GM18511 (cell line): Measurements from ENCODE around the gene BRD3OS.
A peak's percentile ranks its signal among the peaks of the same experiment; 100 is the strongest.
"Not testable (repeated sequence)": the region's sequence is repeated elsewhere in the genome, so short reads cannot be mapped to it uniquely, and the experiment has no call there.

Experiments
- ATAC-seq: cut with Tn5 transposase; IDR thresholded peaks from one replicate; pipeline ENCODE4 v1.9.1; 2021; ENCODE audit warnings: mild to moderate bottlenecking, moderate library complexity; ENCODE audit not compliant: unreplicated experiment

BRD3OS gene

DNA sequence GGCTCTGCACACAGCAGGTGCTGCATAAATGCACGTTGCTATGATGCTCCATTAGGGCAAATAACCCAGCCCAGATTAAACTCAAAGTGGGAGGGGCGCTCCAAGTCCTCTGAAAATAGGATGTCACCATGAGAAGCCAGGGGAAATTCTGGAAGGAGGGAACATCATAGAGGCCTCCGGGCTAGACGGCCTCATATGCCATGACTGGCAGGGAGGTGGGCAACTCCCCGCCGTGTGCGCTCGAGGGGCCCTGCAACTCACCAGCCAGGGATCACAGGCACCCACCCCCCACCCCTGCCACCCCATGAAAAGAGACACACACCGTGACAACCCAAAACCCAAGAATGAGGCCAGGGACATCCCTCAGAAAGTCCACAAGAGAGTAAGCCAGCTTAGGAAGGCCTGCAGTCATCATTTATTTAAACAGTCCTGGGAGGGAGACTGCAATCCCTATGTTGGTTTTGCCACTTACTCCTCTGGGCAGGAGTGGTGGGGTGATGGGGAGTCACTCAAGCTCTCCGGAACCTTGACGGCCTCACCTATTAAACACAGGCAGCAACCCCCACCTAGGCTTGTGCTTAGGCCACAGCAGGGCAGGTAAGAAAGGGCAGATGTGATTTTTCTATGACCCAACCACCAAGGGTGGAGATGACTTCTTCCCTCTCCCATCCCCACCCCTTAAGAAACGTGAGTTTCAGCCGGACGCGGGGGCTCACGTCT is 37.2 kb upstream of the BRD3OS start:
- ATAC-seq = no peak

DNA sequence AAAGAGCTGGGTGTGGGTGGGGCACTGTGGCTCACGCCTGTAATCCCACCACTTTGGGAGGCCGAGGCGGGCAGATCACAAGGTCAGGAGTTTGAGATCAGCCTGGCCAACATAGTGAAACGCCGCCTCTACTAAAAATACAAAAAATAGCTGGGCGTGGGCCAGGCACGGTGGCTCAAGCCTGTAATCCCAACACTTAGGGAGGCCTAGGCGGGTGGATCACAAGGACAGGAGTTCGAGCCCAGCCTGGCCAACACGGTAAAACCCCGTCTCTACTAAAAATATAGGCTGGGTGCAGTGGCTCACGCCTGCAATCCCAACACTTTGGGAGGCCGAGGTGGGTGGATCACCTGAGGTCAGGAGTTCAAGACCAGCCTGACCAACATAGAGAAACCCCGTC is 36.5 kb upstream of the BRD3OS start:
- ATAC-seq = not testable (repeated sequence)

DNA sequence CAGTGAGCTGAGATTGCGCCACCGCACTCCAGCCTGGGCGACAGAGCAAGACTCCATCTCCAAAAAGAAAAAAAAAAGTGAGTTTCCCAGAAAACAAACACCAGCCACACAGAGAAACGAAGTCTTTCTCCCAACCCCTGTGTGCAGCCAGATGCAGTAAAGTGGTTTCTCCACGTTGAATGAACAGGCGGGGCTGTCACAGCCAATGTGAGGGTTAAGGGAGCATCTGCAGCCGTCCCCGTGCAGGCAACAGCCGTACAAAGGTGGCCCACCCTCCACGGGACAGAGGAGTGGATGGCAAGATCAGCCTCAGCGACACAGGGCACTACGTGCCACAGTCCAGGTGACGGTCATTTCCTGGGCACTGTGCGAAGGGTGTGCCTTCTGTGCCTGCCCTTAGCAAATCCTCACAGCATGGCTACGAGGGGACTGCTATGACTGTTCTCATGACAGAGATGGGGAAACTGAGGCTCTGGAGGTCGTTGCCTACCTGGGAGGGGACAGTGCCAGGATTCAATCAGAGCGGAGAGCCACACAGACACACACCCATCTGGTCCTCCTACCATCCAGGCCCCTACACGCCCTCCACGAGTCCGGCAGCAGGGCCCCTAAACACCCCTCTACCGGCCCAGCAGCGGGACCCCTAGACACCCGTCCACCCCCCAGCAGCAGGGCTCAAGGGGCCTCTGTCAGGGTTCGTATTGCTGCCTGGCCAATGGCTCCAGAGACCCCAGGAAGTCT is 35.5 kb upstream of the BRD3OS start:
- ATAC-seq = no peak

DNA sequence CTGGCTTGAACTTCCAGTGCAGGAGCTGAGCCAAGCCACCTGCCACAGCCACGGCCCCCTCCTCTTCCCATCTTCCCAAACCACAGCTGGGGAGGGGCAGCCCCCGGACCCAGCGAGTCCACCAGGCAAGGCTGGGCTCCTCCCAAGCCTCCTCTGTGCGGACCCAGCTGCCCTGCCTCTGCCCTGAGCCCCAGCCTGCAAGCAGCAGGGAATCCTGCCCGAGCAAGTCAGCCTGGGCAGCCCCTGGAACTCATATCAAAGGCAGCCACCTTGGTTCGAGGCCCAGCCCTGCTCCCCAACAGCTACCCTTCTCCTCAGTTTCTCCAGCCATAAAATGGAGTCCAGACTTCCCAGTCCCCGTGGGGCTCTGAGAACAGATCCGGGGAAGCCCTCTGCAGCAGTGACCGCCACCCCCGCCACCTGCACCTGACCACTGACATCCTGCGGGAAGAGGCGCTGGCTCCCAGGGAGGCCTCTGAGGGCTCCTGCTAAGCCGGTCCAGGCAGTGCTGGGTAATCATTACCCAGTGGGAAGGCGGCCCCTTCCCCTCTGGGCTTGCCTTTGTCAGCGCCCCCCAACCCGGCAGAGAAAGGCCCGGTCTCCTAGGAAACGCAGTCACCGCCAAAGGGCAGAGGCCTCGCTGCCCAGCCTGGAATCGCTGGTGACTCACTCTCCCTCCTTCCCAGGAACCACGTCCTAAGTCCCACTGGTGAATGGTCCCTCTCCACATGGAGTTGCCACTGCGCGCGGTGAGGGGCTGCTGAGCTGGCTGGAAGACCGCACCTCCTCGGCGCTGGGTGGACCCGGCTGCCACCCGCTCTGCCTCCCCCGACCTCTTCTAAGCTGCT is 34.7 kb upstream of the BRD3OS start:
- ATAC-seq = no peak

DNA sequence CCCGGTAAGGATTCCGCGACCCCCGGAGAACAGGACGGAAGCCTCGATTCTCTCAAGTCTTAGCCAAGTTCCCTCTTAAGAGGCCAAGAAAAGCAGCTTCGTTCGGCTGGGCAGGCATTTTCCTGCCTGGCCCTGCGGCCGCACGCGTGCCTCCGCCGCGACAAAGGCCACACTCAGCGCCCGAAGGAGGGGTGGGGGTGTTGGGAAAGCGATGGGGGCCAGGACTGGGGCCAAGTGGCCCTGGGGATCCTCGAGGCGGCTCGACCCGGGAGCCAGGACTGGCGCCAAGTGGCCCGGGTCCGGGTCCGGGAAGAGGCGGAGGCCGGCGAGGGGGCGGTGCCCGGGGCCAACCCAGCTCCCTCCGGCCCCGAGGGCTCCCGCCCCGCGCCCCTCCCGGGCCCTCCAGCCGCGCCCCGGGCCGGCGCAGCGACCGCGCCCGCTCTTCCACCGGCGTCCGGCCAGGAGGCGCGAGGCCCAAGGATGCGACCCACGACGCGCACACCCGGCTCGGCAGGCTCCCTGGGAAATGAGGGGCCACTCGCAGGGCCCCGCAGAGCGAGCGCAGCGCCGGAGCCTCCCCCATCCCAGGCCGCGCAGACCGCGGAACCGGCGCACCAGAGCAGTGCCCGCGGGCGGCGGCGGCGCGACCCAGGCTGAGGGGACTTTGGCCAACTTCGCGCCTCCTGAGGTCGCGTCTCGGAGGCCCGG is 33.9 kb upstream of the BRD3OS start:
- ATAC-seq = peak; percentile 17

DNA sequence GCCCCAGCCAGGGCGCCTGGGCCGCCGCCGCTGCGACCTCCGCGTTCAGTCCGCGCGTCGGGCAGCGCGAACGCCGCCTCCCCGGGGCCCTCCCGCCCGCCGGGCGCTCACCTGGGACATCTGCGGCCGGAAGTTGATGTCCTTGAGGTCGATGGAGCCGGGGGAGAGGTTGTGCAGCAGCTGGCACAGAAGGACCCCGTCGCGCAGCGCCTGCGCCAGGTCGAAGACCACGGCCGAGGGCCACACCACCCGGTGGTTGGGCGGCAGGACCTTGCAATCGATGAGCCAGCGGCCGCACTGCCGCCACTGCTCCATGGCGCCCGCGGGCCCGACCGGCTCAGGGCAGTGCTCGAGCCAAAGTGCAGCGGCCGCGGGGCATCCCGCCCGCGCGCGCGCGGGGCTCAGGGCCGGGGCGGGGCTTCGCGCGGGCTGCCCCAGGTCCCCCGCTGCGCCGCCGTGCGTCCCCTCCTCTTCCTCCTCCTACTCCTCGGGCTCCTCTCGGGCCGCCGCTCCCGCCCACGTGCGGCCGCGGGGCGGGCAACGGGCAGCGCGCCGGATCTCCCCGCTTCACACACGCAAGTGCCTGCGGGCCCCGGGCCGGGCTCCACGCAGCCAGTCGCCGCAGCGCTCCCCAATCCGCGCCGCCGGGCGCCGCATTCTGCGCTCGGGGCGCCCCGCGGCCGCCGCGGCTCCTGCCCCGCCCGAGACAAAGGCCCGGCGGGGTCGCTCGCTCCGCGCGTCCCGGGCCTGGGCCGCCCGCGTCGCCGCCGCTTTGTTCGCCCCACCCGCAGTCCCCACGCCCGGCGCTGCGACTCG is 33.1 kb upstream of the BRD3OS start, which contains the start of gene VAV2:
Gene VAV2, minus strand, starts transcription at position 361 of the 816 bp plus-strand sequence. Its CDS starts 46 bp downstream, at position 315.
- peak; percentile 59 for ATAC-seq

DNA sequence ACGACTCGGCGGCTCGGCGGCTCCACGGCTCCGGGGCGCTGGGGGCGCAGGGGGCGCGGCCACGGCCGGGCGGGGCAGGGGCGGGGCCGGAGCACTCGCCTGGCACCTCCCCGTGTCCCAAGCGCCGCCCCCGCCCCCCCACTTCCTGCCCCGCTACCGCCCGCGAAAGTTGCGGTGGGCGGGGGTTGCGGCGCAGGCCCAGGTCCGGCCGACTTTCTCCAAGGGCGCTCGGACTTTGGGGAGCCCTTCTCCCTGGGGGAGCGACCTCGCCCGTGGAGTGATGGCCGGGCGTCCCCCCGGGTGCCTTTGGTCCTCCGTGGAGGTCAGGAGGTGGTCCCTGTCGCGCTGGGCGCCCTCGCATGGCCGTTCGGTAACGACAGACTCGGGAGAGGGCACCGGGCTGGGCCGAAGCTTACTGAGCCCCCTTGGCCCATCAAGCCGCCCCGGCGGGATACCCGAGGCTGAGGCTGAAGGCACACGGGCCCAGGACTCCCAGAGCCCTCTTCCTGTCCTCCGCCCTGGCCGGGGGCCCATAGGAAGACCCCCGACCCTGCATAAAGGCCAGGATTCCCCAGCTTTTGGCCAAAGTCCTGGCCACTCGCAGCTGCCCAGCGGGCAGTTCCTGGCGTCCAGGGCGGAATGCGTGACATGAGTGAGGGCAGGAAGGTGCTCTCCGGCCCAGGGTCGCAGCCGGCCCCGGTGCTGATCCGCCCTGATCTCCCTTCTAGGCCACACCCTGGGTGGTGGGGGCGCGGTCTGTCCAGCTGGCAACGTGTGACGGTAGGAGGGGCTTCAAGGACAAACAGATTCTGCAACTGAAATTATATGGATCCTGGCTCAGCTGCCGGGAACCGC is 32.3 kb upstream of the BRD3OS start:
- peak; percentile 62 for ATAC-seq

DNA sequence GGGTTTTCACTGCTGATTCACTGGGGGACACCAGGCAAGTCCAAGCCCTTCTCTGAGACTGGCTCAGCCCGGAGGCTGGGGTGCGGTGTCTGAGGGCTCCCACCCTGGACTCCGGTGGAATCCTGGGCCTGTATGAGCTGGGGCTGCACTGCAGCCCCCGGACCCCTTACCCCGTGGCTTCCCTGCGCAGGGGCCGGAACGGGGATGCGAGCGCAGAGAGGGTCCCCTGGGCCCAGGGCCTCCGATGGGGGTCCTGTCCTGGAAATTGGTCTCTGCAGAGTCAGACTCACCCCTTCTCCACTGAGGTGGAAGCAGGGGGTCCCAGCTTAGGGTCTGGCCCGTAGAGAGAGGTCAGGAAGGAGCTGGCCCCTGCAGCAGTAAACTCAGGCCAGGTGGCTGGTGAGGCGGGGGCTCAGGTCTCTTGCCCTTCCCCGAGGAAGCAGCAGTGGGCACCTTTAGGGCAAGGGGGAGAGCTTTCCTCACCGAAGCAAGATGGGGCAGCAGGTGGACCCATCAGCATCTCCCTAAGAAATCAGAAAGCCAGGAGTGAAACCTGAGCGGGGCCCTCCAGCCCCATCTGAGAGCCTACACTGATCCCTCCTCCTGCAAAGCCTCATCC is 31.5 kb upstream of the BRD3OS start:
- no peak for ATAC-seq

DNA sequence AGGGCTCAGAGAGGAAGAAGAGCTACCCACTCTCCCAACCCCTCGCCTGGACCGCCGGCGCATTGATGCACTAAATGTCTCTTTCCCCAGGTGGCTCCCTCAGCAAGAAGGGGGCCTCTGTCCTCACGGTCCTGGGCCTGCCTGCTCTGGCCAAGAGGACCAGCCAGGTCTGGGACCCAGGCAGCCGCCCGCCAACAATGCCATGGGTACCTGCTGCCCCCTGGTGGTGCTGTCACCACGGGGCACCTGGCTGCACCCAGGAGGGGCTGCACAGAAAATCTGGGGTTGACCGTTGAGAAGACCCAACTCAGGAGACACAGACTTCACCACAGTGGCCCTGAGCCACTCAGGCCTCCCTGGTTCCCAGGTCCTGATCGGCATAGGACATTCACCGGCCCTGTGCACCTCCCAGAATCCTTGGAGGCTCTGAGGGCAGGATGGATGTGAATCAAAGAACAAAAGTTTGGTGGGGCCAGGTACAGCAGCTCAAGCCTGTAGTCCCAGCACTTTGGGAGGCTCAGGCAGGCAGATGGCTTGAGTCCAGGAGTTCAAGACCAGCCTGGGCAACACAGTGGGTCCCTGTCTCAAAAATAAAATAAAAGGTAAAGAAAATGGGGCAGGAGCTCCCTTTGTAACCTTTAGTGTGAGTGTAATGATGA is 30.8 kb upstream of the BRD3OS start:
- no peak for ATAC-seq

DNA sequence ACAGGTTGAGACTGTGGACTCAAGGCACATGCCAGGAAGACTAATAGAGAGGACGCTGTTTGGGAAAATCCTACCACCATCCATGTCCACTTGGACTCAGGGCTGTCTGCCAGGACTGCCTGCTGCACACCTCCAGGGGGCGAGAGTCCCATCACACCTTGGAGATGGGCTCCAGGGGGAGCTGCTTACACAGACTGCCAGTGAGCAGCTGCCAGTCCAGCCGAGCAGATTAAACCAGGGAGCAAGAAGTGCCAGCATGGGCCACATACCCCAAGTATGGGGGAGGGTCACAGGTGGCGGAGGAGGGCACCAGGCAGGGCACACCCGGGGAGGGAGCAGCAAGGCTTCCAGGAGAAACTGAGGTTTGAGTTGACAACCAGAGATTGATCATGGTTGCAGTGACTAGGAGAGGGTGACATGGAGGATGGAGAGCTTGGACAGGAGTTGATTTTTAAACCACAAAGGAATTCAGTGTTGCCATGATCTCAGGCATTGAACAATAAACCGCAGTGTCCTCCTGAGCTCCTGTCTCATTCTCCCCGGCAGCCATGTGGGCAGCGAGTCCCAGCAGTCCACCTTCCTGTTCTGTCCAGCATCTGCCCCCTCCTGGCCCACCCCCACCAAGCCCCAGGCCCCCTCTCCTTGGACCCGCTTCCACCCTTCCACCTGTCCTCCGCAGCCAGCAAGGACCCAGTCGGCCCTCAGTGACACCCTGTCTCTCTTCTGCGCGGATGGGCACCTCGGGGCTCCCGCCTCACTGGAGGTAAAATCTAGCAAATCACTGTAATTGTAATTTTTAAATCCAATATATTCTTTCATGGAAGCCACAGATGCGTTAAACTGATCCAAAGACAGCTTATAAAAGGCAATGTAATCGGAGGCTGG is 30.0 kb upstream of the BRD3OS start:
- no peak for ATAC-seq

DNA sequence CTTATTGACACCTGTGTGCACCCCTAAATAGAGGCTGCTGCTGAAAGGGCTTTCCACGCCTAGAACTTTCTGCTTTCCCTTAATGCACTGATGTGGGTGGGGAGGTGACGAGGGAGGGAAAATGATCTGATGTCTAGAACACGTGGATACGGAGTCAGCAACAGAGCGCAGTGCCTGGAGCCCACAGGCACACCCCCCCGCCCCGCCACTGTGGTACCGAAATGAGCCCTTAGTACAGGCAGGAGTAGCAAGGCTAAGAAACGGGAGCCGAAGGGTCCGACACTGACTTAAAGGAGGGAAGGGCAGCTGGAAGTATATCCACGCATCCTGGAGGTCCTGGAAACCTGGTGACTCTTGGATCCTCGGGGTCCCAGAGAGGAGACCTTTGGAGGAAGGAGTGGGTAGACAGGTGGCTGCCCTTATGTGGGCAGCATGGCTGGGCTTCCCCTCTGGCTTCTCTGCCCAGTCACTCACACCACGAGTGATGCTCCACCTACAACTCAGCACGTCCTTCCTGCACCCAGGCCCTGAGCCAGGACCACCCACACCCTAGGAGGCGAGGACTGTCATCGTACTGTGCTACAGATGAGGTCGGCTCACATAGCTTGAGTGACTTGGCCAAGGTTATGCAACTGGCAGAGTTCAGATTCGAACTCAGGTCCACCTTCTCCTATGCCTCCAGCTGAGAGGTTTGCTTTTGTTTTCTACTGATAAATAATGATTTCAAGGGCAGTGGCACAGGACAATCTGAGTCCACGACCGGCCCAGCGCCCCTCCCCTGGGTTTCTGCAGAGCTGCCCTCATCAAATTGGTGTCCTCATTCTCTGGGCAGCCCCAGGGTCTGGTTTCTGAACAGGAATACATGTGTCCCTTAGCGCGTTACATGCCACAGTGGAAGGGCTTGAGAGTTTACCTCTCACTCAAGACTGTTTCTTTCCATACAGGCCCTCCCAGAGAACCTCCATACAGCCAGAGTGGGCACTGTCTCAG is 28.5 kb upstream of the BRD3OS start:
- no peak for ATAC-seq

DNA sequence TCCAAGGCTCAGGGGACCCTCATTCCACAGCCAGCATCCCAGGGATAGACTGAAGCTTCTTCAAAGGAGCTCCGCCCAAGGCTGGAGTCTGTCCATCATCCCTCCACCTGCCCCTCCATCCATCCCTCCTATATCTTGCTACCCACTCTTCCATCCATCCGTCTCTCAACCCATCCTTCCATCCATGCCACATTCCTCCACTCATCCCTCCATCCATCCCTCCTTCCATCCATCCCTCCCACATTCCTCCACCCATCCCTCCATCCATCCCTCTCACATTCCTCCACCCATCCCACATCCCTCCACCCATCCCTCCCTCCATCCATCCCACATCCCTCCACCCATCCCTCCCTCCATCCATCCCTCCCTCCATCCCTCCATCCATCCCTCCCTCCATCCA is 27.7 kb upstream of the BRD3OS start:
- ATAC-seq = no peak

DNA sequence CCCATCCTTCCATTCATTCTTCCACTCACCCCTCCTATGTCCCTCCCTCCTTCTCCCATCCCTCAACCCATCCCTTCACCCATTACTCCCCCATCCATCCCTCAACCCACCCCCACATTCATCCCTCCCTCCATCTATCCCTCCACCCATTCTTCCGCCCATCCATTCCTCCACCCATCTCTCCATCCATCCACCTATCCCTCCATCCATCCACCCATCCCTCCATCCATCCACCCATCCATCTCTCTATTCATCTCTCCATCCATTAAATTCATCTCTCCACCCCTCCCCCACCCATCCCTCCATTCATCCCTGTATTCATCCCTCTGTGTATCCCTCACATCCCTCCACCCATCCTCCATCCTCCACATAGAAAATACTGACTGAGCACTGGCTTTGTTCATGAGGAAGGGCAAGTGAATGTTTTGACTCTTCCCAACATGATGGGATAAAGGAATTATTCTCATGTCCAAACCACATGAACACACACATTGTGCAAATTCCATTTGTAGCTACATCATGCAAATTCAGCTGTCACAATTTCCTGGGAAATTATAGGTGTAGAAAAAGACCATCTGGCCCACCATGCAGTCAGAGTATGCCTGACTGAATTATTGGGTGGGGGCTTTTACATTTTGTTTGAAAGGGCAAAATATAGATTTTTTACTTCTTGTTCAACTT is 26.2 kb upstream of the BRD3OS start:
- ATAC-seq = no peak

DNA sequence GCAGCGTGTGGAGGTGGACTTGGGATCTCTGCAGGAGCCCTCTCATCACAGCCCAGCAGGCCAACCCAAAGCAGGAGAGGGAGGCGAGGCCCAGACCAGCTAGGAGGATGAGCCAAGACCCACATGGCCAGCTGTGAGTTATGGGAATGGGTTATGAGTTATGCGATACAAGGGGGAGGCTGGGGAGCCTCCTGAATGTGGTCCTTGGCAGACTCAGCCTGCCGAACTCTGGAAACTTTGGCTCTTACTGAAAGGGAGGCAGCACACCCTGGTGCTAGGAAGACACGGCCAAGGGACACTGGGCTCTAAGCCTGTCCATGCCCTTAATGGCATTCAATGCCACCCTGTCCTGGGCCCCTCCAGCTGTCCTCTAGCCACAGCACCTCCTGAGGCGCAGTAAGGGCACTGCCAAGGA is 25.4 kb upstream of the BRD3OS start:
- no peak for ATAC-seq

DNA sequence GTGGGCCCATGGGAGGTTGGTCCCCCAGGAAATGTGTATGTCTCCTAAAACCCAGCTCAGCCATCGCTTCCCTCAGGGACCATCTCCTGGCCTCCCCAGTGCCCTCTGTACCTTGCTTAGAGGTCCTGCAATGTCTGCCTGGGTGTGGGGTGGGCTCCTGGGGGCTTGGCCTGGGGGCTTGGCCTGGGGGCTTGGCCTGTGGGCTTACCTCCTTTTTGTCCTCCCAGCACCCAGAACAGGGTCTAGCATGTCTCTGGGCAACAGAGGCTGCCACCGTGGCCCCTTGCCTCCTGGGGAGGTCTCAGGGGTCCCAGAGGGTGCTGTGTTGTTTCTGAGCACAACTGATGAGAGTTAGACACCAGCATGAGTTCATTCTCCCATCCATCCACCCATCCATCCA is 22.5 kb upstream of the BRD3OS start:
- ATAC-seq = no peak
